Measurements from ENCODE around the gene MARCOL. TPM values are rescaled to one million over a fixed set of nuclear protein-coding genes. Genes with fewer than 3 reads are reported as not detected.
"Not testable (repeated sequence)": the region's sequence is repeated elsewhere in the genome, so short reads cannot be mapped to it uniquely, and the experiment has no call there.

Gene MARCOL
- total and polyA plus RNA-seq, 10 donors: not detected

DNA sequence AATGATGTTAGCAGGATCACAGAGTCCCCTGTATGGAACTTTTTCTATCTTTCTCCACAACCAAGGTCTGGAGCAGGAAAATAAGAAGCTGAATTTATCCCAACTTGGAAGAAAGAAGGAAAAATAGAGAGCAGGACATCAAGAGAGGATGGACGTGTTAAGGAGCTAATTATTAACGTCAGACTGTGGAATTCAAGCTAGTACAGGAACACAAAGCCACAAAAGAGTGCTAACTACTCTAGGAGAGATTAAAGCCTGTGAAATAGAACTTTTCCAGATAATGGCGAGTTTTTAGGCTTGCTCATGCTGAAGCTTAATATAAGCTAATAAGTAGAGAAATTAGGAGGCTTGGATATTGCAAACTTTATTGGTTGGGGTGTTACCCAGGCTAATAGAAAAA, 29.6 kb downstream of the MARCOL start:
- Histone ChIP-seq H3K4me3 (no peak overlapping the region), H3K27me3 (replicated peaks in 1 of 7) (no peaks in the 10 kb centered on the region), H3K36me3 (no peaks in the 10 kb centered on the region), H3K27ac (no peak overlapping the region), H3K9me3 (peaks cover 0 to 11% (median 8%) of the 10 kb centered on the region in 8 donors), H3K4me1 (no peaks in the 10 kb centered on the region)
- TF ChIP-seq POLR2AphosphoS5 (IDR thresholded peaks at IDR 0.05) (no peak), POLR2A (IDR thresholded peaks at IDR 0.05) (no peak)
- TF ChIP-seq, protein P1, sequence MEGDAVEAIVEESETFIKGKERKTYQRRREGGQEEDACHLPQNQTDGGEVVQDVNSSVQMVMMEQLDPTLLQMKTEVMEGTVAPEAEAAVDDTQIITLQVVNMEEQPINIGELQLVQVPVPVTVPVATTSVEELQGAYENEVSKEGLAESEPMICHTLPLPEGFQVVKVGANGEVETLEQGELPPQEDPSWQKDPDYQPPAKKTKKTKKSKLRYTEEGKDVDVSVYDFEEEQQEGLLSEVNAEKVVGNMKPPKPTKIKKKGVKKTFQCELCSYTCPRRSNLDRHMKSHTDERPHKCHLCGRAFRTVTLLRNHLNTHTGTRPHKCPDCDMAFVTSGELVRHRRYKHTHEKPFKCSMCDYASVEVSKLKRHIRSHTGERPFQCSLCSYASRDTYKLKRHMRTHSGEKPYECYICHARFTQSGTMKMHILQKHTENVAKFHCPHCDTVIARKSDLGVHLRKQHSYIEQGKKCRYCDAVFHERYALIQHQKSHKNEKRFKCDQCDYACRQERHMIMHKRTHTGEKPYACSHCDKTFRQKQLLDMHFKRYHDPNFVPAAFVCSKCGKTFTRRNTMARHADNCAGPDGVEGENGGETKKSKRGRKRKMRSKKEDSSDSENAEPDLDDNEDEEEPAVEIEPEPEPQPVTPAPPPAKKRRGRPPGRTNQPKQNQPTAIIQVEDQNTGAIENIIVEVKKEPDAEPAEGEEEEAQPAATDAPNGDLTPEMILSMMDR (IDR thresholded peaks at IDR 0.05 in 8 of 11, conservative IDR thresholded peaks at IDR 0.05 in 3 of 11): no peak
- intact Hi-C loops (cut with DNase I; ENCODE audit: low total_unique reads): no loop called here
- WGBS, 5 donors: 54 to 81% (median 75%) methylated on average over 3 of the region's 3 CpGs
- no peak for DNase-seq

DNA sequence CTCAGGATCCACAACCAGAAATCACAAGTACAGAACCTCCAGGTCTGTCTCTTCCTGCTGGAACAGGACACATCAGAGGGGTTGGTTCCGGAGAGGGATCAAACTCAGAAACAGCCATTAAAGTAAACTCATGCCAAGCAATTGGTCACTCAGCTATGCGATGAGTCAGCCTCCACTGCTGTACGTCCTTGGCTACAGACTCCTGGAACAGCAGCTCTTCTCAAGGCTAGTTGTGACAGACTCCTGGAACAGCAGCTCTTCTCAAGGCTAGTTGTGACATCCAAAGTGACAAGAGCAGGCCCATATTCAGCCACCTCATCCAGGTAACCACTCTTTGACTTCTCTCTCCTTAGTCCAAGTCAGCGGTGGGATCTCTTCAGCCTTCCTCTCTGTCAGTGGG, 30.2 kb downstream of the MARCOL start, which contains the start of gene SPINK13:
Gene SPINK13 (plus strand): TSS at position 229 of the 400 bp plus-strand sequence. CDS start 1,279 bp downstream, outside the sequence.
- no peak within 1 kb of the TSS for H3K27ac ChIP-seq
- no peaks in the 10 kb centered on the region for H3K4me1 ChIP-seq
- no peaks in the 10 kb centered on the region for H3K27me3 ChIP-seq (replicated peaks in 1 of 7)
- H3K36me3 ChIP-seq: no peaks in the 10 kb centered on the region
- 70 to 91% (median 87%) methylated on average over 4 of the region's 4 CpGs for WGBS, 5 donors
- intact Hi-C loops (cut with DNase I; ENCODE audit: low total_unique reads): no loop called here
- DNase-seq: no peak
- TF ChIP-seq POLR2A (IDR thresholded peaks at IDR 0.05): no peak
- TF ChIP-seq POLR2AphosphoS5 (IDR thresholded peaks at IDR 0.05): no peak
- TF ChIP-seq, protein P1 (IDR thresholded peaks at IDR 0.05 in 8 of 11, conservative IDR thresholded peaks at IDR 0.05 in 3 of 11): no peak
- H3K4me3 ChIP-seq: no peak within 1 kb of the TSS
- peaks cover 0 to 11% (median 8%) of the 10 kb centered on the region in 8 donors for H3K9me3 ChIP-seq

DNA sequence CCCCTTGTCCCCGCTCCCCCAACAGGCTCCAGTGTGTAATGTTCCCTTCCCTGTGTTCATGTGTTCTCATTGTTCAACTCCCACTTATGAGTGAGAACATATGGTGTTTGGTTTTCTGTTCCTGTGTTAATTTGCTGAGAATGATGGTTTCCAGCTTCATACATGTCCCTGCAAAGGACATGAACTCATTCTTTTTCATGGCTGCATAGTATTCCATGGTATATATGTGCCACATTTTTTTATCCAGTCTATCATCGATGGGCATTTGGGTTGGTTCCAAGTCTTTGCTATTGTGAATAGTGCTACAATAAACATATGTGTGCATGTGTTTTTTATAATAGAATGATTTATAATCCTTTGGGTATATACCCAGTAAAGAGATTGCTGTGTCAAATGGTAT, 36.8 kb downstream of the MARCOL start:
- H3K4me3 ChIP-seq; H3K36me3 ChIP-seq; DNase-seq; intact Hi-C loops (cut with DNase I; ENCODE audit: low total_unique reads); H3K27ac ChIP-seq; H3K4me1 ChIP-seq; H3K27me3 ChIP-seq (replicated peaks in 1 of 7): not testable (repeated sequence)
- H3K9me3 ChIP-seq: peaks cover 0 to 53% (median 44%) of the 10 kb centered on the region in 8 donors
- 91 to 97% (median 94%) methylated on average over 2 of the region's 2 CpGs for WGBS, 5 donors

DNA sequence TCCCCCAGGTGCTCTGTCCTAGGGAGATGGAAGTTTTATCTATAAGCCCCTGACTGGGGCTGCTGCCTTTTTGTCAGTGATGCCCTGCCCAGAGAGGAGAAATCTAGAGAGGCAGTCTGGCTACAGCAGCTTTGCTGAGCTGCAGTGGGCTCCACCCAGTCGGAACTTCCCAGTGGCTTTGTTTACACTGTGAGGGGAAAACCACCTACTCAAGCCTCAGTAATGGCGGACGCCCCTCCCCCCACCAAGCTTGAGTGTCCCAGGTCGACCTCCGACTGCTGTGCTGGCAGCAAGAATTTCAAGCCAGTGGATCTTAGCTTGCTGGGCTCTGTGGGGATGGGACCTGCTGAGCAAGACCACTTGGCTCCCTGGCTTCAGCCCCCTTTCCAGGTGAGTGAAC, 42.6 kb downstream of the MARCOL start:
- Histone ChIP-seq H3K27me3 (replicated peaks in 1 of 7) (peaks cover 0 to 12% (median 0%) of the 10 kb centered on the region in 7 donors), H3K9me3 (peaks cover 0 to 53% (median 40%) of the 10 kb centered on the region in 8 donors)
- H3K36me3 ChIP-seq; intact Hi-C loops (cut with DNase I; ENCODE audit: low total_unique reads); DNase-seq; H3K4me3 ChIP-seq; H3K4me1 ChIP-seq; H3K27ac ChIP-seq: not testable (repeated sequence)
- WGBS, 5 donors: 28 to 62% (median 38%) methylated on average over 4 to 5 of the region's 5 CpGs

DNA sequence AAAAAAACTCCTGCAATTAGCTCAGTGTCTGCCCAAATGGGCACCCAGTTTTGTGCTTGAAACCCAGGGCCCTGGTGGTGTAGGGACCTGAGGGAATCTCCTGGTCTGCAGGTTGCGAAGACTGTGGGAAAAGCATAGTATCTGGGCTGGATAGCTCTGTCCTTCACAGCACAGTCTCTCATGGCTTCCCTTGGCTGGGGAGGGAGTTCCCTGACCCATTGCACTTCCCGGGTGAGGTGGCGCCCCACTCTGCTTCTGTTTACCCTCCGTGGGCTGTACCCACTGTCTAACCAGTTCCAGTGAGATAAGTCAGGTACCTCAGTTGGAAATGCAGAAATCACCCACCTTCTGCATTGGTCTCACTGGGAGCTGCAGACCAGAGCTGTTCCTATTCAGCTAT, 43.0 kb downstream of the MARCOL start:
- H3K27me3 ChIP-seq (replicated peaks in 1 of 7): peaks cover 0 to 12% (median 0%) of the 10 kb centered on the region in 7 donors
- H3K36me3 ChIP-seq; H3K27ac ChIP-seq; intact Hi-C loops (cut with DNase I; ENCODE audit: low total_unique reads); H3K4me3 ChIP-seq; H3K4me1 ChIP-seq; DNase-seq: not testable (repeated sequence)
- peaks cover 0 to 48% (median 36%) of the 10 kb centered on the region in 8 donors for H3K9me3 ChIP-seq
- WGBS, 5 donors: 84 to 93% (median 90%) methylated on average over 4 of the region's 4 CpGs

All from spleen (tissue), 11 donors.